ENCODE results near the gene ADAM8. TPM values are rescaled to one million over a fixed set of nuclear protein-coding genes. Genes with fewer than 3 reads are reported as not detected.

Gene ADAM8
- total and polyA plus RNA-seq, 2 of the 8 experiments (the other 6 are each of a cell fraction or from before 2014, with no cell fraction given), result 4.6 TPM

DNA sequence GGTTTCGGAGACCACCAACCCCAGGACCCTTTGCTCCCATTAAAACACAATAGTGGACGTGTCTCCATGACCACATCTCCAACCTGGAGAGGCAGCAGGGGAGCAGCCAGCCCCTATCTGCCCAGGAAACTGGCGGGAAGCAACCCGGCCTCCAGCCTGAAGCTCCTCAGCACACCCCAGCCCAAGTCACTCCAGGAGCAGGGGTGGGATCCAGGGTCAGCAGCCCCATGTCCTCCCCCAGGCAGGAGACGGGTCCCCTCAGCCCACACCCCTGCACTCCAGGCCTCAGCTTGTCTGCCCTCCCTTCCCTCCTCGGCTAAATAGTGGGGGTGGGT, 601 bp downstream of the ADAM8 start:
- Histone ChIP-seq H4K91ac (replicated peaks; ENCODE audit: insufficient read length, low read length) (no peak overlapping the region), H2AK5ac (ENCODE audit: low read depth, low read length) (no peak overlapping the region), H3K18ac (ENCODE audit: extremely low read depth, low read length) (no peak overlapping the region), H2BK12ac (ENCODE audit: low read depth, low read length) (no peak overlapping the region), H3K79me2 (ENCODE audit: control insufficient read depth in 1 of 2, insufficient read depth in 2 of 2, low read length in 2 of 2) (no peaks in the 10 kb centered on the region), H2BK20ac (ENCODE audit: low read length) (0 out of 2 replicates have a peak overlapping the region, but pooled peaks have one; percentile 61), H4K8ac (ENCODE audit: extremely low read depth, insufficient read depth, low read length) (no peak overlapping the region), H4K5ac (ENCODE audit: insufficient read length, low read depth, low read length) (no peak overlapping the region), H3K23ac (ENCODE audit: insufficient read length) (no peak overlapping the region), H3K4ac (replicated peaks; ENCODE audit: insufficient read length, low read depth, low read length) (no peak overlapping the region), H3K9ac (replicated peaks in 1 of 4; ENCODE audit: extremely low read depth in 1 of 4, low read depth in 3 of 4, low read length in 3 of 4) (no peak overlapping the region), H3K23me2 (ENCODE audit: low read depth, low read length) (peaks cover 5% of the 10 kb centered on the region; the same call in 1 of the 2 replicates), H2BK5ac (ENCODE audit: low read depth, low read length) (no peak overlapping the region), H2AFZ (ENCODE audit: low read length) (no peak overlapping the region), H3K4me2 (ENCODE audit: insufficient read depth in 1 of 2, low read depth in 2 of 2, low read length in 2 of 2) (peak overlapping the region; percentile 58 to 85), H3K4me3 (ENCODE audit: extremely low read depth in 1 of 4, insufficient read depth in 2 of 4, low read depth in 3 of 4, low read length in 4 of 4) (peak overlapping the region in 2 of 4 experiments; percentile 26 to 60; a peak in 4 of 8 replicates), H3K27me3 (replicated peaks in 1 of 4; ENCODE audit: control insufficient read depth in 3 of 4, extremely low read depth in 1 of 4, insufficient read depth in 3 of 4, low read length in 3 of 4) (peaks cover 0 to 7% (median 4%) of the 10 kb centered on the region in 4 experiments; a peak in 6 of 7 replicates), H3K4me1 (replicated peaks in 1 of 4; ENCODE audit: control insufficient read depth in 3 of 4, insufficient read depth in 4 of 4, low read length in 3 of 4) (peaks cover 0 to 13% (median 7%) of the 10 kb centered on the region in 4 experiments; a peak in 5 of 7 replicates), H3K36me3 (ENCODE audit: control insufficient read depth in 2 of 4, insufficient read depth in 4 of 4, low read length in 3 of 4) (peaks cover 0 to 7% (median 3%) of the 10 kb centered on the region in 4 experiments; a peak in 3 of 8 replicates), H3K9me3 (ENCODE audit: insufficient read depth in 2 of 2, low read depth in 1 of 2, low read length in 1 of 2) (no peaks in the 10 kb centered on the region), H3K27ac (ENCODE audit: low read depth, low read length) (no peak overlapping the region), H3K79me1 (ENCODE audit: low read depth, low read length) (no peaks in the 10 kb centered on the region), H3K56ac (replicated peaks; ENCODE audit: insufficient read length, low read depth, low read length) (no peak overlapping the region), H3K14ac (ENCODE audit: insufficient read length) (no peak overlapping the region), H2BK15ac (ENCODE audit: low read length) (peak overlapping the region; percentile 81; the same call in 1 of the 2 replicates), H4K20me1 (replicated peaks in 1 of 2; ENCODE audit: control insufficient read depth in 1 of 2, insufficient read depth in 2 of 2, low read length in 2 of 2) (peaks cover 0 to 4% of the 10 kb centered on the region in 2 experiments), H2BK120ac (replicated peaks; ENCODE audit: low read depth, low read length) (no peak overlapping the region)
- CTCF ChIA-PET (ENCODE audit: partially characterized antibody), result interaction anchor here (0.7 to 2.1 kb wide), 7 partner anchors 9 to 229 kb away, joined by 3 to 10 read pairs (median 4); no protein-coding TSS in a partner anchor
- WGBS, 2 experiments (ENCODE audit: extremely low coverage in 1 of 2, insufficient coverage in 1 of 2, insufficient read length in 1 of 2, insufficient replicate concordance in 2 of 2, low coverage in 1 of 2, low lambda C conversion rate in 2 of 2, missing lambda C conversion rate in 1 of 2), result 71% methylated on average over 6 of the region's 6 CpGs; no CpG with 5 or more reads in 1 of the 2 experiments
- TF ChIP-seq, protein P1, sequence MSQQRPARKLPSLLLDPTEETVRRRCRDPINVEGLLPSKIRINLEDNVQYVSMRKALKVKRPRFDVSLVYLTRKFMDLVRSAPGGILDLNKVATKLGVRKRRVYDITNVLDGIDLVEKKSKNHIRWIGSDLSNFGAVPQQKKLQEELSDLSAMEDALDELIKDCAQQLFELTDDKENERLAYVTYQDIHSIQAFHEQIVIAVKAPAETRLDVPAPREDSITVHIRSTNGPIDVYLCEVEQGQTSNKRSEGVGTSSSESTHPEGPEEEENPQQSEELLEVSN (IDR thresholded peaks at IDR 0.05), result peak; percentile 24; the same call in 1 of the 2 replicates
- no peak for TF ChIP-seq EP300 (IDR thresholded peaks at IDR 0.05; ENCODE audit: borderline replicate concordance in 1 of 2, low read depth in 2 of 2, low read length in 2 of 2)
- FAIRE-seq, result no peak
- POLR2A ChIA-PET (ENCODE audit: partially characterized antibody), result interaction anchor here (1.0 to 2.4 kb wide), 5 partner anchors 9 to 50 kb away, joined by 3 to 11 read pairs (median 7); no protein-coding TSS in a partner anchor
- DNase-seq (ENCODE audit: low read depth in 1 of 2, low spot score in 2 of 2), result no peak
